Measurements from ENCODE around the gene PRPH2.
"Not testable (repeated sequence)": the region's sequence is repeated elsewhere in the genome, so short reads cannot be mapped to it uniquely, and the experiment has no call there.

PRPH2 gene

GRCh38 chr6:42740725-42741124, 18.3 kb upstream of the PRPH2 start:
- no peak for DNase-seq

DNA sequence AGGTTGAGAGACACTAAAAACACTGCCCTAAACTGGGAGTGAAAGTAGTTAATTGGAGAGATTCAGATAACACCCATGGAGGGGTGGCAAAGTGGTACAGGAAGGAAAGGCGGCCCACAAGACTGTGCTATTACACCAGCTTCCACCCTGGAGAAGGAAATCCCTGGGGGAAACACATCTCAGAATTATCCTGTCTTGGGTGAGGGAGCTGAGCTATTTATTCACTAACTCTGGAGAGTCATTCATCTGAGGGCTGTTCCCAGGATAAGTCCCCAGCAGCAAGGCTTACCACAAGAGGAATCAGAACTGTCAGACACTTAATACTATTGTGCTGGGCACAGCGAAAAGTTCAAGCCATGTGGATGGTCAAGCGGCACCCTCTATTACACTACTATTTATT, 13.6 kb upstream of the PRPH2 start:
- no peak for DNase-seq

GRCh38 chr6:42733867-42734481, 11.6 kb upstream of the PRPH2 start:
- DNase-seq = not testable (repeated sequence)

GRCh38 chr6:42729731-42730130, 7.3 kb upstream of the PRPH2 start:
- DNase-seq = no peak

- no peak for DNase-seq
Measured at GRCh38 chr6:42727627-42728026, 5.2 kb upstream of the PRPH2 start.

DNA sequence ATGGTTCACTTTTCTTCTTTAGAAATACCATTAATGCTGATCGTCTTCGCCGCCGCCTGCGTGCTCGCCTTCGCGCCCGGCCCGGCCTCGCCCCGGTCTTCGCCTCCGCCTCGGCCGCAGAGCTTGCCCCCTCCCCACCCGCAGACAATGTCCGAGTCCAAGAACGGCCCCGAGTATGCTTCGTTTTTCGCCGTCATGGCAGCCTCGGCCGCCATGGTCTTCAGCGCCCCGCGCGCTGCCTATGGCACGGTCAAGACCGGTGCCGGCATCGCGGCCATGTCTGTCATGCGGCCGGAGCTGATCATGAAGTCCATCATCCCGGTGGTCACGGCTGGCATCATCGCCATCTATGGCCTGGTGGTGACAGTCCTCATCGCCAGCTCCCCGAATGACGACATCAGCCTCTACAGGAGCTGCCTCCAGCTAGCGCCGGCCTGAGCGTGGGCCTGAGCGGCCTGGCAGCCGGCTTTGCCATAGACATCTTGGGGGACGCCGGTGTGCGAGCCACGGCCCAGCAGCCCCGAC, 4.8 kb upstream of the PRPH2 start:
- DNase-seq = no peak

GRCh38 chr6:42726485-42727086, 4.2 kb upstream of the PRPH2 start:
- peak; percentile 61 for DNase-seq

DNA sequence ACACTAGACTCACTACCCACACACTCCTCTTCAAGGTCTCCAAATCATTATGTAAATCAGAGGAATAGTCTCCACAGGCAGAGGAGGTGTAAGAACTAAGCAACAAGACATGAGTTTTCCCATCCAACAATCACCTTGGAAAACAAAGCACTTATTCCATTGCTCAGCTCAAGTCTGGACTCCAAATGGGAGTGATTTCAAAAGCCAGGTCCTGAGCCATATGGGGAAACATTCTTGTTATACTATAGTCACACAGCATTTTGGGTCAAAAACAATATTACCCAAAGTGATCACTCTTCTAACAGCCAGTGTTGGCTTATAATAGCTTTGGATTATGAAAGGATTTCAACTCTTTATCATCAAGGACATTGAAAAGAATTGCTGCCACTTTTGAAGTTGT, 3.6 kb upstream of the PRPH2 start:
- DNase-seq = no peak

DNA sequence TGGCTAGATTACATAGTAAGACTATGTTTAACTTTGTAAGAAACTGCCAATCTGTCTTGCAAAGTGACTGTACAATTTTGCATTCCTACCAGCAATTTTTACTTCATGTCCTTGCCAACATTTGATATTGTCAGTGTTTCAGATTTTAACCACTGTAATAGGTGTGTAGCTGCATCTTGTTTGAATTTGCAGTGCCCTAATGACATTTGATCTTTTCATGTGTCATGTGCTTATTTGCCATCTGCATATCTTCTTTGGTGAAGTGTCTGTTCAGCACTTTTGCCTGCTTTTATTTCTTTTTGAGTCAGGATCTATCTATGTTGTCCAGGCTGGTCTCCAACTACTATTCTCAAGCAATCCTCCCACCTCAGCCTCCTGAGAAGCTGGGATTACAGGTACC, 2.4 kb upstream of the PRPH2 start:
- DNase-seq = no peak

- DNase-seq = no peak
Measured at GRCh38 chr6:42720739-42721138, 1.7 kb downstream of the PRPH2 start.

- no peak for DNase-seq
Measured at GRCh38 chr6:42715871-42716270, 6.5 kb downstream of the PRPH2 start.

DNA sequence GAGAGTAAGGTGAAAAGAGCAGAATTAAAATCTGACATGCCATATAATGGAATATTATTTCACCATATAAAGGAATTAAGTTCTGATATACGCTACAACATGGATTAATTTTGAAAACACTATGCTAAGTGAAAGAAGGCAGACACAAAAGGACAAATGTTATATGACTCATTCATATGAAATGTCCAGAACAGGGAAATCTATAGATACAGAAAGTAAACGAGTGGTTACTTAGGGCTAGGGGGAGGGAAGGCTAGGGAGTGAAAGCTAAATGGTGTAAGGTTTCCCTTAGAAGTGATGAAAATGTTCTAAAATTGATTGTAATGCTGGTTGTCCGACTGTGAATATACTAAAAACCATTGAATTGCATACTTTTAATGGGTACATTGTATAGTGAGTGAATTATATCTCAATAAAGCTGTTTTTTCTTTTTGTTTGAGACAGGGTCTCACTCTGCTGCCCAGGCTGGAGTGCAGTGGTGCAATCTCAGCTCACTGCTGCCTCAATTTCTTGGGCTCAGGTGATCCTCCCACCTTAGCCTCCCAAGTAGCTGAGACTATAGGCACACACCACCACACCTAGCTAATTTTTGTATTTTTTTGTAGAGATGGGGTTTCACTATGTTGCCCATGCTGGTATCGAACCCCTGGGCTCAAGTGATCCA, 8.2 kb downstream of the PRPH2 start:
- DNase-seq = no peak

DNA sequence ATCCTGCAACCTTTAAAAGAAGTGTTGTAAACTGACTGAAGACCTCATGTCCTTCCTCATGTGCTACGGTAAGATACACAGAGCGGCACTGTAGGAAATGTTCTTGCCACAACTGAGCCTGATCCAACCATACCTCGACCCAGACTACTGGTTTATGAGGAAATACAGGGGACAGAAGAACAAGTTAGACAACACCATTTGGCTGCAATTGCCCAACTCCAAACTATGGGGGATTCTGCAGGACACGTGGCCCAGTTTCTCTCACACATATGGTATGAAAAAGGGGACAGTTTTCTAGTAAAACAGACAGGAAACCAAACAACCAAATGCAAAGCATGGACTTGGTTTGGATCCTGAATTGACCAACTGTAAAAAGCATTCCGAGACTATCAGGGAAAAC, 10.5 kb downstream of the PRPH2 start:
- no peak for DNase-seq

DNA sequence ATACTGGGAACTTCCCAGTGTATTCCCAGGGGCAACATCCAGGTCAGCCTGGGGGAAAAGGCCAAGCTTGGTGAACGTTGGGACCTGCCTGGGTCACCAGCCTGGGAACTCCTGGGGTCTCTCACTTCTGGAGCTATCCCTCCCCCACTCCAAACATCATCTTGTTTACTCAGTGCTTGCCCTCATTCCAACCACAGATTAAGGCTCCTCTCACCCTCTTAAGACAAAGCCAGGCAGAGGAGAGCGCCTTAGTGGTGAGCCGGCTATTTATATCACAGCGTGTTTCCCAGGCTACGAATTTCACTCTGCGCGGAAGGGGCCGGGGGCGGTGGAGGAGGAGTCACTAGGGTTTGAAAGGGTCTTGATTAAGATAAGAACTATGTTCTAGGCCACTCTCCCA, 12.1 kb downstream of the PRPH2 start:
- DNase-seq = no peak

GRCh38 chr6:42709871-42710270, 12.5 kb downstream of the PRPH2 start:
- DNase-seq = no peak

- no peak for DNase-seq
Measured at GRCh38 chr6:42708096-42708495, 14.3 kb downstream of the PRPH2 start.

DNA sequence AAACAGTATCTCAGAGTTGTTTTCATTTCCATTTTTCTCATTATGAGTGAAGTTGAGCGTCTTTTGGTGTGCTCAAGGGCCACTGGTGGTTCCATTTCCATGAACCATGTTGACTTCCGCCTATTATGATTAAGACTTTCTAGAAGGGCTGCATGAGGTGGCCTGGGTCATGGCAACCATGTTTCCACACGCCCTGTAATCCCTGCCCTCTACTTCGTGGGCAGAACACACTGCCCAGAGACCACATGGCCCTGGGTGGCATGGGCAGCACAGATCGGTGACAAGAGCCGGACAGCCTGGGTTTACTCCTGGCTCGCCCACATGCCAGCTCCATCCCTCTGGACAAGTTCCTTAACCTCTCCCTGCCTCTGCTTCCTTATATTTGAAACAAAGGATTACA, 14.8 kb downstream of the PRPH2 start:
- DNase-seq = no peak

- DNase-seq = no peak
Measured at GRCh38 chr6:42704937-42705374, 17.4 kb downstream of the PRPH2 start.

- no peak for DNase-seq
Measured at GRCh38 chr6:42704251-42704936, 18.0 kb downstream of the PRPH2 start.

- DNase-seq = not testable (repeated sequence)
Measured at GRCh38 chr6:42702786-42703185, 19.6 kb downstream of the PRPH2 start.

GRCh38 chr6:42702200-42702599, 20.2 kb downstream of the PRPH2 start:
- no peak for DNase-seq

DNA sequence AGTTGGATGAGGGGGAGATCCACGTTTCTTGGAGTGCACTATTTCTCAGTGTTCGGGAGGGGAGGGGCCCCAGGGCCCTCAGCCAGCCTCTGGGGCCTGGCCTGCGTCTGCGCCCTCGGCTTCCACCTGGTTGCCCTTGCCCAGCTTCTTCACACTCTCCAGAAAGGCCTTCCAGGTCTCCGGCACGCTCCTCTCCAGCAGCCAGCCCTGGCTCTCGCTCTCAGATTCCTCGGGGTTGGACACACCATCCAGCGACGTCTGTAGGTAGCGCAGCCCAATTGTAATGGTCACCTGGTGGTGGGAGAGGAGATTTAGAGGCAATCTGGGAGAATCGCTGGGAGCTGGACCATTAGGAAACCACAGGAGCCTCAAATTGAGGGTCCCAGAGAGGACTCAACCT, 24.2 kb downstream of the PRPH2 start:
- DNase-seq = no peak

GRCh38 chr6:42697268-42697655, 25.1 kb downstream of the PRPH2 start:
- DNase-seq = no peak

Data from activated CD4-positive, alpha-beta T cell treated with anti-CD3 and anti-CD28 coated beads for 1 hour (primary cell).